Measurements from ENCODE around the gene RIN3.

The RIN3 gene

DNA sequence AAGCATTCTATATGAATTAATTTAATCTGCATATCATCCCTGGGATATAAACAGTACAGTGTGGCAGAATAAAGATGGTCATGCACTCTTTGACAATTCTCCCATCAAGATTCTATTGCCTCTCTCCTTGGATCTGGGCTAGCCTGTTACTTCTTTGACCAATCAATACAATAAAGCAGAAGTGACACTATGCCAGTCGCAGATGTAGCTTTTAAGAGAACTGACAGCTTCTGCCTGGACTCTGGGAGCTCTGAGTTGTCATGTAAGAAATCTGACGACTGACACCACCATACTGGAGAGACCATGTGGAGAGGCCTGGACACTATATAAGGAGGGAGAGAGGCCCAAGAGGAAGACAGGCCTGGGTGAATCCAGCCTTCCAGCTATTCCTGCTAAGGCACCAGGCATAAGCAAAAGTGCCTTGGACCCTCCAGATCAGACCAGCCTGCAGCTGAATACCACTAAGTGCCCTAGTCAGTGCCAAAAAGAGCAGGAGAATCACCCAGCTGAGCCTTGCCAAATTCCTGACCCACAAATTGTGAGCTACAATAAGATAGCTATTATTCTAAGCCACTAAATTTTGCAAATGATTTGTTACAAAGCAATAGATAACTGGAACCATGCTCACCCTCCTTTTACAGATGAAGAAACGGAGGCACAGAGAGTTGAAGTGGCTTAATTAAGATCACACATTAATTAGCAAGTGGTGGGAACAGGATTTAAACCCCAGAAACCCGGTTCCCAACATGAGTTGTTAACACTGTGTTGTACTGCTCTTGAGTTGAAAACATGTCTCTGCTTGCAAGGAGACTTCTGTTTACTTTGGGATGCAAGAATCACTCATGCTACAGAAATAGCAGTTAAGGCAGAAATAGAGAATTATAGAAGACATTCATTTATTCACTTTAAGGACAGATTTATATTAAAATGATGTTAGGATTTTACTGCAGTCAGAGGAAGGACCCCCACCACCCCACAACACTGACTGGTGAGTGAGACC is 84.6 kb downstream of the RIN3 start:
- no peak for DNase-seq (ENCODE audit: low read depth in 2 of 2)

DNA sequence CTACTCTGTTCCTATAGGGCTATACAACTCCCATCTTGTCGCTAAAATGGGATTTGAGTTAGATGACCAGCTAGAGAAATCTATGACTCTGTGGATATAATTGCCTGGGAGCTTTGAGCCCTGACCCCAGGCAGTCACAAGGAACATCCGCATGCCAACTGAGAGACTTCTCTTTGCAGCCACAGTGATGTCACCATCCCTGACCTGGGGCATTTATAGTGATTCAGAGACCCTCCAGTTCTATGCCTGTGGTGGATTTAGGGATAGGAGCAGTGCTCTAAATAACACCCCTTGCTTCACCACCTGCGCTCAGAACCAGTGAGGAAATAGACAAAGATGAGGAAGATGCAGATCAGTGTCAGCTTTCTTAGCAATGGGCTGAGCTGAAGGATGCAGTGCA is 86.2 kb downstream of the RIN3 start:
- DNase-seq (ENCODE audit: low read depth in 2 of 2) = no peak

- no peak for DNase-seq (ENCODE audit: low read depth in 2 of 2)
These were observed 86.9 kb downstream of the RIN3 start for GRCh38 chr14:92600318-92601053.

DNA sequence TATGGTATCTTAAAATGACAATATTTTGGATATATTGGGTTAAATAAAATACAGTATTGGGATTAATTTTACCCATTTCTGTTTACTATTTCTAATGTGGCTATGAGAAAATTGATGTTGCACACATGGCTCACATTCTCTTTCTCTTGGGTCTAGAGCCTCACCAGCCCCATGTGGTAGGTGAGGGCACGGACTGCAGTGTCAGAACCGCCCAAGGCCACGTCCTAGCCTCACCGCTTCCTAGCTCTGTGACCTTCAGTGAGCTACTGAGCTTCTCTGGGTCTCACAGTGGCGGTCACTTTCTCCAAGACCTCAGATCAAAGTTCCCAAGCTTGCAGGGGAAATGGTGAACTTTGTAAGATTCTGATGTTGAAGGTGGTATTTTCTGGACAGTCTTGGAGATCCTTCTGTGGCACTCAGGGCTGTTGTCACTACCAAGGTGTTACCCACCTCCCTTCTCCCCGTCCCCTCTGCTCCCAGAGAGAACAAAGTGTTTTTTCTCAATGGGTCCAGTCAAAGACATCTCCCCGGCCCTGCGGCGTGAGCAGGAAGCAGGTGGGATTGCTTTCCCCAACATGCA is 87.6 kb downstream of the RIN3 start:
- DNase-seq (ENCODE audit: low read depth in 2 of 2) = no peak

- no peak for DNase-seq (ENCODE audit: low read depth in 2 of 2)
These were observed 88.3 kb downstream of the RIN3 start for GRCh38 chr14:92601757-92602417.

GRCh38 chr14:92603309-92604242 is 90.0 kb downstream of the RIN3 start:
- no peak for DNase-seq (ENCODE audit: low read depth in 2 of 2)

- DNase-seq (ENCODE audit: low read depth in 2 of 2) = no peak
These were observed 91.8 kb downstream of the RIN3 start for GRCh38 chr14:92605274-92605940.

DNA sequence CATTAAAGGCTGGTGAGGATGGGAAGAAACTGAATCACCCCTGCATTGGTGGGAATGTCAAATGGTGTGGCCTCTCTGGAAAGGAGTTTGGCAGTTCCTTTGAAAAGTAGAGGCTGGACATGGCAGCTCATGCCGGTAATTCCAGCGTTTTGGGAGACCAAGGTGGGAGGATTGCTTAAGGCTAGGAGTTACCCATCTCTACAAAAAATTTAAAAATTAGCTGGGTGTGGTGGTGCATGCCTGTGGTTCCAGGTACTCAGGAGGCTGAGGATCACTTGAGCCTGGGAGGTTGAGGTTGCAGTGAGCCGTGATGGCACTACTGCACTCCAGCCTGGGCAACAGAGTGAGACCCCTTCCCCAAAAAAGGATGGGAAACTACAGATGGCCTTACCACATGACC is 93.7 kb downstream of the RIN3 start:
- DNase-seq (ENCODE audit: low read depth in 2 of 2) = no peak

DNA sequence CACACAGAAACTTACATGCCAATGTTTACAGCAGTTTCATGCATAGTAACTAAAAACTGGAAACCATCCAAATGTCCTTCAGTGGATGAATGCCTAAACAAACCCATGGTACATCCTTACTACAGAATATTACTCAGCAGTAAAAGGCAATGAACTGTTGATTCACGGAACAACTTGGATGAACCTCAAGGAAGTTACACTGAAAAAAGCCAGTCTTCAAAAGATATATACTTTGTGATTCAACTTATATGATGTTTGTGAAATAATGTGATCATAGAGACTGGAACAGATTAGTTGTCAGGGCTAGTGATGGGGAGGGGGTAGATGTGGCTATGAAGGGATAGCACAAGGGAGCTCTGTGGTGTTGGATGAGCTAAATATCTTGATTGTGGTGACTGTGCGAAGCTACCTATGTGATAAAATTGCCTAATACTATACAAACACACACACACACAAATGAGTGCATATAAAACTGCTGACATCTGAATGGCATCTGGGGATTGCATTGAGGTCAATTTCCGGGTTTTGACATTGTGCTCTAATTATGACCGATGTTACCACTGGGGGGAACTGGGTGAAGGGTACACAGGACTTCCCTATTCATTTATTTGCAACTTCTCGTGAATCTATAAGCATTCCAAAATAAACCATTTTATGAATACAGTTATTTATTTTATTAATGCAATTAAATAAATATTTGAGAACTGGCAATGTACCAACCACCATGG is 94.3 kb downstream of the RIN3 start:
- DNase-seq (ENCODE audit: low read depth in 2 of 2) = no peak

- no peak for DNase-seq (ENCODE audit: low read depth in 2 of 2)
These were observed 96.4 kb downstream of the RIN3 start for GRCh38 chr14:92609955-92610354.

DNA sequence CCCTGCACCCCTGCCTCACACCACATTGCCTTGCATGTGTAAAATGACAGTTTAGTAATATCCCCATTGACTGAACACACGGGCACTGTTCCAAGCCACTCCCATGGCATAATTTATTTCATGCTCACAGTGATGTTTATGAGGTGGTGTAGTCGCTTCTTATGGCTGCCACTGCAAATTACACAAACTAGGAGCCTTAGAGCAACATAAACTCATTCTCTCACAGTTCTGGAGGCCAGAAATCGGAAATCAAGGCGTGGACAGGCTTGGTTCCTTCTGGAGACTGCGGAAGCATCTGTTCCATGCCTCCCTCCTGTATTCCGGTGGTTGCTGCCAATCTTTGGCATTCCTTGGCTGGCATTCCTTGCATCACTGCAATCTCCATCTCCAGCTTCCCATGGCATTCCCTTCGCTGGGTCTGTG is 97.3 kb downstream of the RIN3 start:
- no peak for DNase-seq (ENCODE audit: low read depth in 2 of 2)

- peak; percentile 34 to 44 for DNase-seq (ENCODE audit: low read depth in 2 of 2)
These were observed 99.6 kb downstream of the RIN3 start for GRCh38 chr14:92613008-92613658.

- DNase-seq (ENCODE audit: low read depth in 2 of 2) = no peak
These were observed 100.2 kb downstream of the RIN3 start for GRCh38 chr14:92613681-92614260.

DNA sequence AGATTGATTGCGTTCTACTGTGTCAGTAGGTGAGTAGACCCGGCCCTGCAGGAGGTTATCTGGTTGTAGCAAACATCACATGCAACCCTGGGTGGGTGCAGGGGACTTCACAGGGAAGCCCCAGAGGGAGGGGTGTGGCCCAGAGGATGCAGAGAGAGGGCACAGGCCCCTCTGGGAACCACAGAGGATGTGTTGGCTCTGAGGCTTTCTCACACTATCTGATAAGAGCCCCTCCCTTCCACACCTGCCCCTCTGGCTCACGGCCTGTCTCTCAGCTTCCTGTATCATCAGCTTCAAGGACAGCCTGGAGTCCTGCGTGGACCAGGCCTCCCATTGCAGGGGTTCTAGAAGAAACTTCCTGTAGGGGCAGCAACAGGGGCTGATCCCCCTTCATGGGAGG is 101.9 kb downstream of the RIN3 start:
- DNase-seq (ENCODE audit: low read depth in 2 of 2) = peak; percentile 53 to 54

GRCh38 chr14:92616178-92616577 is 102.6 kb downstream of the RIN3 start:
- DNase-seq (ENCODE audit: low read depth in 2 of 2) = no peak

- no peak for DNase-seq (ENCODE audit: low read depth in 2 of 2)
These were observed 104.0 kb downstream of the RIN3 start for GRCh38 chr14:92617581-92617980.

DNA sequence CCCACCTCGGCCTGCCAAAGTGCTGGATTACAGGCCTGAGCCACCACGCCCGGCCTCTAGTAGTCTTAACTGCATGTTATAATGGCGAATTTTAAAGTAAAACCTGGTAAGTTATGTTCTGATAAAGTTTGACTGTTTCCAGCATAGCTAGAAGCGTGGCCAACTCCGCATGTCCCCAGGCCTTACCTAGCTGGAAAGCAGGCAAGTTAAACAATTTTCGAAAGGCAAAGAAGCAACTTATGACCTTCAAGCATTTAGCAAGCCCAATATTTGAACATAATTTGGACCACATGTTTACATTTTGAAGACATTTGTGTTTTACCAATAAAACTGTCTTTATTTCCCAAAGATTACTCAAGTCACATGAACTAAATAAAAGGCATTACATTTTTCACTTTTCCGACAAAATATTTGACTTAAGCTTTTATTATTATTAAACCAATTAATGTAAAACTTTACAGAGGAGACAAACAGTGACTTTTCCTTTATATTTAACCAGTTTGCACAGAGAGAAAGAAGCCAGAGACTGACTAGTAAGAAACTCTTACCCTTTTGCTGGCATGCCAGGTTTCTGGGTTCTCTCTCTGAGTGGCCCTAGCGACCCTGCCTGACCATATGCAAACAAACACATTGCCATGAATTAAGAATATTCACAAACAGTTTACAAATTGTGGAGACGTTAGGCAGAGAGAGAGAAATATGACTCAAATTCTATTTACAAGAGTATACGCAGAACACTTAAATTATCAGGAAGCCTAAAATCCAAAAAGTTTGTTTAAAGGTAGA is 106.3 kb downstream of the RIN3 start:
- DNase-seq (ENCODE audit: low read depth in 2 of 2) = no peak

GRCh38 chr14:92622311-92622710 is 108.7 kb downstream of the RIN3 start:
- DNase-seq (ENCODE audit: low read depth in 2 of 2) = no peak

Measured in stimulated activated CD8-positive, alpha-beta memory T cell treated with anti-CD3 and anti-CD28 coated beads, Interleukin-15, amount 100 ng/mL, for 48 hours (primary cell).